ENCODE results near the gene IL7R. TPM values are rescaled to one million over a fixed set of nuclear protein-coding genes. Genes with fewer than 3 reads are reported as not detected.

IL7R gene
- total and polyA plus RNA-seq, 9 donors: 0.28 to 11.3 (median 3.2) TPM

GRCh38 chr5:35860686-35861085, 4.0 kb downstream of the IL7R start:
- H3K36me3 ChIP-seq: no peaks in the 10 kb centered on the region
- intact Hi-C loops (cut with DNase I): no loop called here
- H3K4me1 ChIP-seq (ENCODE audit: insufficient read depth): no peaks in the 10 kb centered on the region
- H3K27me3 ChIP-seq: no peaks in the 10 kb centered on the region
- no peak overlapping the region for H3K4me3 ChIP-seq
- WGBS, 3 donors: 84 to 96% (median 94%) methylated on average over 1 of the region's 1 CpG
- no peak overlapping the region for H3K27ac ChIP-seq
- TF ChIP-seq CTCF (IDR thresholded peaks at IDR 0.05): no peak
- no peak for TF ChIP-seq POLR2A (IDR thresholded peaks at IDR 0.05)
- no peak for TF ChIP-seq EP300 (IDR thresholded peaks at IDR 0.05)
- DNase-seq: no peak
- no peaks in the 10 kb centered on the region for H3K9me3 ChIP-seq

- no peak overlapping the region for H3K4me3 ChIP-seq
- TF ChIP-seq EP300 (IDR thresholded peaks at IDR 0.05) (no peak), POLR2A (IDR thresholded peaks at IDR 0.05) (no peak), CTCF (IDR thresholded peaks at IDR 0.05) (no peak)
- intact Hi-C loops (cut with DNase I): no loop called here
Observed at GRCh38 chr5:35861718-35862117, 5.0 kb downstream of the IL7R start.

GRCh38 chr5:35862126-35862525, 5.4 kb downstream of the IL7R start:
- Histone ChIP-seq H3K27ac (no peak overlapping the region), H3K27me3 (no peaks in the 10 kb centered on the region), H3K36me3 (no peaks in the 10 kb centered on the region), H3K4me1 (ENCODE audit: insufficient read depth) (no peaks in the 10 kb centered on the region), H3K9me3 (no peaks in the 10 kb centered on the region), H3K4me3 (no peak overlapping the region)
- no peak for DNase-seq
- TF ChIP-seq EP300 (IDR thresholded peaks at IDR 0.05) (no peak), CTCF (IDR thresholded peaks at IDR 0.05) (no peak), POLR2A (IDR thresholded peaks at IDR 0.05) (no peak)
- WGBS, 3 donors: 50 to 70% (median 64%) methylated on average over 2 of the region's 2 CpGs
- intact Hi-C loops (cut with DNase I): no loop called here

More at GRCh38 chr5:35861718-35862117, 5.0 kb downstream of the IL7R start:
- WGBS, 3 donors: 58 to 62% (median 60%) methylated on average over 1 of the region's 1 CpG
- H3K27ac ChIP-seq: no peak overlapping the region
- no peak for DNase-seq
- H3K36me3 ChIP-seq: no peaks in the 10 kb centered on the region
- H3K9me3 ChIP-seq: no peaks in the 10 kb centered on the region
- H3K27me3 ChIP-seq: no peaks in the 10 kb centered on the region
- no peaks in the 10 kb centered on the region for H3K4me1 ChIP-seq (ENCODE audit: insufficient read depth)

- TF ChIP-seq CTCF (IDR thresholded peaks at IDR 0.05): no peak
- TF ChIP-seq POLR2A (IDR thresholded peaks at IDR 0.05): no peak
- TF ChIP-seq EP300 (IDR thresholded peaks at IDR 0.05): no peak
- intact Hi-C loops (cut with DNase I): no loop called here
- Histone ChIP-seq H3K4me1 (ENCODE audit: insufficient read depth) (no peaks in the 10 kb centered on the region), H3K9me3 (no peaks in the 10 kb centered on the region), H3K27me3 (no peaks in the 10 kb centered on the region), H3K27ac (no peak overlapping the region), H3K4me3 (no peak overlapping the region), H3K36me3 (no peaks in the 10 kb centered on the region)
- no peak for DNase-seq
- WGBS, 3 donors: 87 to 90% (median 88%) methylated on average over 3 of the region's 3 CpGs
Observed at GRCh38 chr5:35863159-35863558, 6.5 kb downstream of the IL7R start.

All from ovary (tissue), 9 donors.